Panc1 (cell line): ENCODE results near the gene MRPL55. TPM values are rescaled to one million over a fixed set of nuclear protein-coding genes. Genes with fewer than 3 reads are reported as not detected.

Source experiments
- ATAC-seq: fragments of 200-7000 bp; cut with Tn5 transposase; 2 replicates; pipeline ENCODE4 v1.9.1; 2020; ENCODE audit warnings: mild to moderate bottlenecking, moderate library complexity
- BruUV-seq: library from RNA; stranded (reverse); fragments of 400-500 nt; replicated peaks from 2 replicates; lab custom pipeline; 2021; lab: Mats Ljungman, UMichigan
- CTCF ChIA-PET: fragments of 300-600 bp; sonication (Branson Sonifier 250); formaldehyde crosslinking; loops from one replicate; lab custom pipeline; 2022; ENCODE audit warnings: antibody characterized with exemption; lab: Charles Lee
- POLR2A ChIA-PET: fragments of 300-600 bp; sonication (Branson Sonifier 250); formaldehyde crosslinking; loops from one replicate; lab custom pipeline; 2022; ENCODE audit warnings: antibody characterized with exemption; lab: Charles Lee
- DNase-seq: peaks from one replicate; pipeline ENCODE4 v3.0.0-alpha.2; 2010; ENCODE audit warnings: low read depth, low spot score
- H3K27ac ChIP-seq: 2 replicates; pipeline ENCODE4 v1.5.1; 2011; ENCODE audit warnings: mild to moderate bottlenecking, low read length, inconsistent platforms
- H3K27me3 ChIP-seq: fragments of 200-500 bp; sonication (Bioruptor generic); 2 replicates; pipeline ENCODE4 v1.6.0; 2014; ENCODE audit warnings: low read length, inconsistent platforms; ENCODE audit not compliant: control insufficient read depth, insufficient read depth
- H3K36me3 ChIP-seq: fragments of 200-500 bp; sonication (Bioruptor generic); 2 replicates; pipeline ENCODE4 v1.5.1; 2014; ENCODE audit warnings: inconsistent platforms, mild to moderate bottlenecking, low read length, moderate library complexity; ENCODE audit not compliant: control insufficient read depth, insufficient read depth
- H3K4me1 ChIP-seq: 2 replicates; pipeline ENCODE4 v1.5.1; 2011; ENCODE audit warnings: inconsistent platforms, mild to moderate bottlenecking, low read length, moderate library complexity; ENCODE audit not compliant: control insufficient read depth, insufficient read depth
- H3K4me3 ChIP-seq, 2 experiments: 2 replicates each; pipeline ENCODE4 v1.5.1; 2011 to 2012; ENCODE audit warnings: low read depth in 2 of 2, low read length in 2 of 2, mild to moderate bottlenecking in 2 of 2, inconsistent platforms in 1 of 2, moderate library complexity in 1 of 2
- H3K9me3 ChIP-seq: fragments of 200-500 bp; sonication (Bioruptor generic); 2 replicates; pipeline ENCODE4 v1.5.1; 2014; ENCODE audit warnings: low read depth, mild to moderate bottlenecking, inconsistent platforms, low read length, moderate library complexity; ENCODE audit not compliant: control insufficient read depth, insufficient read depth
- CTCF ChIP-seq: fragments of 450-650 bp; IDR thresholded peaks from 2 replicates; pipeline ENCODE4 v1.5.1; 2017; ENCODE audit warnings: mild to moderate bottlenecking
- POLR2AphosphoS5 ChIP-seq: IDR thresholded peaks from 2 replicates; pipeline ENCODE4 v1.6.1; 2012; ENCODE audit warnings: mild to moderate bottlenecking, low read depth, low read length, moderate library complexity
- REST ChIP-seq, 2 experiments: IDR thresholded peaks; 2 replicates each; pipeline ENCODE4 v1.6.1; 2011 to 2012; ENCODE audit warnings: low read depth in 2 of 2, control low read depth in 1 of 2, low read length in 1 of 2, mild to moderate bottlenecking in 1 of 2, moderate library complexity in 1 of 2; ENCODE audit not compliant: insufficient read depth in 1 of 2
- SIN3A ChIP-seq: IDR thresholded peaks from 2 replicates; pipeline ENCODE4 v1.6.1; 2012; ENCODE audit warnings: low read depth, mild to moderate bottlenecking, low read length, moderate library complexity, borderline replicate concordance; ENCODE audit not compliant: insufficient read depth
- TCF7L2 ChIP-seq: IDR thresholded peaks from 2 replicates; pipeline ENCODE4 v1.6.1; 2011; ENCODE audit warnings: mild to moderate bottlenecking, low read depth, low read length, inconsistent platforms
- in situ Hi-C: cut with HindIII; loops from 2 replicates; pipeline ENCODE4 v1.10.0; 2016; ENCODE audit warnings: low sequenced_read_pairs, low pct_unique_long_range_greater_than_20kb
- intact Hi-C: fragments of 100-400 bp; cut with micrococcal nuclease; formaldehyde crosslinking; loops from one replicate; pipeline ENCODE4 v1.10.0; 2022; ENCODE audit not compliant: unreplicated experiment
- total RNA-seq: library from RNA; stranded (reverse); gene quantifications from one replicate; pipeline ENCODE4 v1.2.1, GENCODE V29; 2021; ENCODE audit not compliant: unreplicated experiment

Gene MRPL55
- total RNA-seq, 1 experiment from 2014 or later, result 53.0 TPM

- POLR2A ChIA-PET, result no interaction called here
- no TSS peak for BruUV-seq
These were observed 11.9 kb upstream of the MRPL55 start for GRCh38 chr1:228120857-228121489.

GRCh38 chr1:228120351-228120750 lies 11.3 kb upstream of the MRPL55 start:
- Histone ChIP-seq H3K4me1 (no peaks in the 10 kb centered on the region), H3K27me3 (no peaks in the 10 kb centered on the region; the same call in 1 of the 2 replicates), H3K9me3 (peaks cover 9% of the 10 kb centered on the region; the same call in 1 of the 2 replicates), H3K27ac (no peak overlapping the region), H3K4me3 (no peak overlapping the region), H3K36me3 (no peaks in the 10 kb centered on the region; the same call in 1 of the 2 replicates)
- ChIA-PET CTCF (no interaction called here), POLR2A (no interaction called here)
- no TSS peak for BruUV-seq
- no peak for ATAC-seq
- intact Hi-C loops (no loop called here), in situ Hi-C loops (no loop called here)
- DNase-seq, result no peak
- no peak for TF ChIP-seq TCF7L2
- no peak for TF ChIP-seq SIN3A
- TF ChIP-seq CTCF, result no peak
- no peak for TF ChIP-seq REST (IDR thresholded peaks at IDR 0.05; ENCODE audit: insufficient read depth in 1 of 2, low read depth in 2 of 2, low read length in 1 of 2)
- TF ChIP-seq POLR2AphosphoS5, result no peak

More at GRCh38 chr1:228120857-228121489, 11.9 kb upstream of the MRPL55 start:
- H3K27ac ChIP-seq, result no peak overlapping the region
- intact Hi-C loops (no loop called here), in situ Hi-C loops (no loop called here)
- H3K27me3 ChIP-seq, result no peaks in the 10 kb centered on the region; the same call in 1 of the 2 replicates
- H3K36me3 ChIP-seq, result no peaks in the 10 kb centered on the region; the same call in 1 of the 2 replicates
- ATAC-seq (no peak), DNase-seq (no peak)
- no peak overlapping the region for H3K4me3 ChIP-seq
- CTCF ChIA-PET, result interaction anchor here (1.1 kb wide), 1 partner anchor 10 kb away, joined by 14 read pairs; no protein-coding TSS in a partner anchor
- TF ChIP-seq TCF7L2 (no peak), POLR2AphosphoS5 (no peak), REST (IDR thresholded peaks at IDR 0.05; ENCODE audit: insufficient read depth in 1 of 2, low read depth in 2 of 2, low read length in 1 of 2) (no peak), SIN3A (no peak), CTCF (no peak)
- H3K4me1 ChIP-seq, result no peaks in the 10 kb centered on the region
- peaks cover 9% of the 10 kb centered on the region; the same call in 1 of the 2 replicates for H3K9me3 ChIP-seq
